Mesothelial cell of epicardium (in vitro differentiated cells): Measurements from ENCODE around the gene ETS2. TPM values are rescaled to one million over a fixed set of nuclear protein-coding genes. Genes with fewer than 3 reads are reported as not detected.
A peak's percentile ranks its signal among the peaks of the same experiment; 100 is the strongest.

Experiments used
- DNase-seq, 2 experiments: peaks; one replicate each; pipeline ENCODE4 v3.0.0; 2021; ENCODE audit warnings: low spot score in 2 of 2; ENCODE audit not compliant: unreplicated experiment in 2 of 2
- H3K27ac Mint-ChIP-seq: 2 replicates; pipeline ENCODE4 v1.8.0; 2021; ENCODE audit warnings: mixed read lengths
- H3K27me3 Mint-ChIP-seq: 2 replicates; pipeline ENCODE4 v1.8.0; 2021; ENCODE audit warnings: low read depth, mixed read lengths
- H3K36me3 Mint-ChIP-seq: 2 replicates; pipeline ENCODE4 v1.8.0; 2021; ENCODE audit warnings: mixed read lengths
- H3K4me1 Mint-ChIP-seq: 2 replicates; pipeline ENCODE4 v1.8.0; 2021; ENCODE audit warnings: mixed read lengths
- H3K4me3 Mint-ChIP-seq: 2 replicates; pipeline ENCODE4 v1.8.0; 2021; ENCODE audit warnings: mild to moderate bottlenecking, moderate library complexity, mixed read lengths
- H3K9me3 Mint-ChIP-seq: 2 replicates; pipeline ENCODE4 v1.8.0; 2021; ENCODE audit warnings: mixed read lengths
- total RNA-seq: library from RNA; stranded (reverse); gene quantifications from 3 replicates; pipeline ENCODE4 v1.2.1, GENCODE V29; 2021
- TF ChIP-seq, protein P1 (sequence below): fragments of 200-600 bp; sonication (generic); IDR thresholded peaks from one replicate; pipeline ENCODE4 v1.5.0; 2021; ENCODE audit warnings: antibody characterized with exemption; ENCODE audit not compliant: unreplicated experiment

Gene ETS2
- total RNA-seq, 1 donor from 2014 or later, result 30.5 TPM

GRCh38 chr21:38769191-38769780, 36.4 kb upstream of the ETS2 start:
- Mint-ChIP-seq H3K9me3 (peaks cover 10% of the 10 kb centered on the region), H3K4me1 (peaks cover 39% of the 10 kb centered on the region), H3K36me3 (no peaks in the 10 kb centered on the region), H3K27ac (peak overlapping the region; percentile 55), H3K4me3 (no peak overlapping the region), H3K27me3 (no peaks in the 10 kb centered on the region)
- TF ChIP-seq, protein P1, sequence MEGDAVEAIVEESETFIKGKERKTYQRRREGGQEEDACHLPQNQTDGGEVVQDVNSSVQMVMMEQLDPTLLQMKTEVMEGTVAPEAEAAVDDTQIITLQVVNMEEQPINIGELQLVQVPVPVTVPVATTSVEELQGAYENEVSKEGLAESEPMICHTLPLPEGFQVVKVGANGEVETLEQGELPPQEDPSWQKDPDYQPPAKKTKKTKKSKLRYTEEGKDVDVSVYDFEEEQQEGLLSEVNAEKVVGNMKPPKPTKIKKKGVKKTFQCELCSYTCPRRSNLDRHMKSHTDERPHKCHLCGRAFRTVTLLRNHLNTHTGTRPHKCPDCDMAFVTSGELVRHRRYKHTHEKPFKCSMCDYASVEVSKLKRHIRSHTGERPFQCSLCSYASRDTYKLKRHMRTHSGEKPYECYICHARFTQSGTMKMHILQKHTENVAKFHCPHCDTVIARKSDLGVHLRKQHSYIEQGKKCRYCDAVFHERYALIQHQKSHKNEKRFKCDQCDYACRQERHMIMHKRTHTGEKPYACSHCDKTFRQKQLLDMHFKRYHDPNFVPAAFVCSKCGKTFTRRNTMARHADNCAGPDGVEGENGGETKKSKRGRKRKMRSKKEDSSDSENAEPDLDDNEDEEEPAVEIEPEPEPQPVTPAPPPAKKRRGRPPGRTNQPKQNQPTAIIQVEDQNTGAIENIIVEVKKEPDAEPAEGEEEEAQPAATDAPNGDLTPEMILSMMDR, result no peak
- DNase-seq, result no peak

DNA sequence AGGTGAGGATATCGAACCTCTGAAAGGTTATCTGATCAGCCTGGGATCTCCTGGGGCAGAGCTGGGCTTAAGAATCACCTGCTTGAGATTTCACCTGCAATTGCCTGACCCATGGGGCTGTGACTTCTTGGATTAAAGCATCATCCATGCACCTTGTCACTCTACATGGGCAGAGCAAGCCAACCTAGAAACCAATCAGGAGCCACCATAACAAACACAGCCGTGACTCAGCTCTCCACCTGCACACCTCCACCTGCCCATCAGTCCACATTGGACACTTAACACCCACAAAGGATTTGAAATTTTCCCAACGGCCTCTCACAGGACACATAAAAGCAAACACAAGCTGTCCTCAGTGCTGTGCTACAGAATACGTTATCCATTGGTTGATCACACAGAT, 35.1 kb upstream of the ETS2 start:
- no peak overlapping the region for H3K27ac Mint-ChIP-seq
- no peak for DNase-seq
- TF ChIP-seq, protein P1, result no peak
- H3K36me3 Mint-ChIP-seq, result no peaks in the 10 kb centered on the region
- H3K9me3 Mint-ChIP-seq, result peaks cover 8% of the 10 kb centered on the region
- H3K27me3 Mint-ChIP-seq, result no peaks in the 10 kb centered on the region
- peaks cover 39% of the 10 kb centered on the region for H3K4me1 Mint-ChIP-seq
- no peak overlapping the region for H3K4me3 Mint-ChIP-seq

GRCh38 chr21:38771536-38771935, 34.2 kb upstream of the ETS2 start:
- Mint-ChIP-seq H3K4me3 (no peak overlapping the region), H3K27me3 (peaks cover 3% of the 10 kb centered on the region), H3K27ac (no peak overlapping the region), H3K4me1 (peaks cover 39% of the 10 kb centered on the region), H3K36me3 (no peaks in the 10 kb centered on the region), H3K9me3 (no peaks in the 10 kb centered on the region)
- no peak for DNase-seq
- TF ChIP-seq, protein P1, result no peak

- Mint-ChIP-seq H3K9me3 (no peaks in the 10 kb centered on the region), H3K4me1 (peaks cover 39% of the 10 kb centered on the region), H3K27ac (no peak overlapping the region), H3K27me3 (peaks cover 3% of the 10 kb centered on the region), H3K4me3 (no peak overlapping the region), H3K36me3 (no peaks in the 10 kb centered on the region)
- TF ChIP-seq, protein P1, result no peak
- DNase-seq, result no peak
Measured at GRCh38 chr21:38772646-38773045, 33.1 kb upstream of the ETS2 start.

GRCh38 chr21:38773099-38774061, 32.3 kb upstream of the ETS2 start:
- H3K9me3 Mint-ChIP-seq, result peaks cover 3% of the 10 kb centered on the region
- TF ChIP-seq, protein P1, result no peak
- H3K27me3 Mint-ChIP-seq, result peaks cover 4% of the 10 kb centered on the region
- peaks cover 39% of the 10 kb centered on the region for H3K4me1 Mint-ChIP-seq
- no peaks in the 10 kb centered on the region for H3K36me3 Mint-ChIP-seq
- H3K27ac Mint-ChIP-seq, result peak overlapping the region; percentile 48
- DNase-seq, result no peak
- H3K4me3 Mint-ChIP-seq, result no peak overlapping the region
